Skeletal muscle satellite cell (primary cell): ENCODE data around the gene GPR34.
"Not testable (repeated sequence)": the region's sequence is repeated elsewhere in the genome, so short reads cannot be mapped to it uniquely, and the experiment has no call there.

Experiments used
- H3K27me3 ChIP-seq: 2 replicates; pipeline ENCODE4 v1.7.0; 2013; ENCODE audit warnings: low read length; ENCODE audit not compliant: control insufficient read depth, insufficient read depth
- H3K36me3 ChIP-seq: 2 replicates; pipeline ENCODE4 v1.7.0; 2013; ENCODE audit warnings: mild to moderate bottlenecking, control low read depth, low read length; ENCODE audit not compliant: insufficient read depth
- H3K4me1 ChIP-seq: 2 replicates; pipeline ENCODE4 v1.7.0; 2013; ENCODE audit warnings: low read length; ENCODE audit not compliant: control insufficient read depth, insufficient read depth
- H3K4me2 ChIP-seq: 2 replicates; pipeline ENCODE4 v1.7.0; 2013; ENCODE audit warnings: mild to moderate bottlenecking, low read length
- H3K4me3 ChIP-seq: 2 replicates; pipeline ENCODE4 v1.7.0; 2013; ENCODE audit warnings: low read length
- H3K9ac ChIP-seq: 2 replicates; pipeline ENCODE4 v1.7.0; 2013; ENCODE audit warnings: mild to moderate bottlenecking, low read depth, low read length, moderate library complexity
- H3K9me3 ChIP-seq: replicated peaks from 2 replicates; pipeline ENCODE4 v1.7.0; 2013; ENCODE audit warnings: mild to moderate bottlenecking, control low read depth, low read length

GPR34 gene

DNA sequence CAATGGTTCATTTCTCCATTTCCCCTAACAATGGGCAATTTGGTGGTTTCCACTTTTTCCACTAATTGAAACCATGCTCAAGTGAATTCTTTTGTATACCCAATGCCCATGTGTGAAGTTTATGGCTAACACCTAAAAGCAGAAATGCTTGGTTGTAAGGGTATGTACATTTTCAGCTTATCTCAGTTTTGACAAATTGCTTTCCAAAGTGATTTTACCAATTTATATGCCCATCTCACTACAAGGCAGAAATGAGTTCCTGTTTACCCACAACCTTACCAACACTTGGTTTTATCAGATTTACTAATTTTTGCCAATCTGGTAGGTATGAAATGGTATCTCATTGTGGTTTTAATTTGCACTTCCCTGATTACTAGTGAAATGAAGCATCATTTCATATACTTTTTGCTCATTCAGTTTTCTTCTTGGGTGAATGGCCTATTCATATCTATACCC, 14.8 kb downstream of the GPR34 start:
- Histone ChIP-seq H3K36me3 (no peaks in the 10 kb centered on the region), H3K4me3 (no peak overlapping the region), H3K4me2 (no peak overlapping the region), H3K4me1 (no peaks in the 10 kb centered on the region), H3K9me3 (no peaks in the 10 kb centered on the region), H3K27me3 (peaks cover 3% of the 10 kb centered on the region), H3K9ac (no peak overlapping the region)

- Histone ChIP-seq H3K36me3 (no peaks in the 10 kb centered on the region), H3K4me1 (no peaks in the 10 kb centered on the region), H3K9me3 (no peaks in the 10 kb centered on the region), H3K4me2 (no peak overlapping the region), H3K27me3 (peaks cover 3% of the 10 kb centered on the region), H3K4me3 (no peak overlapping the region), H3K9ac (no peak overlapping the region)
Measured at GRCh38 chrX:41705042-41705441, 16.3 kb downstream of the GPR34 start.

- H3K9me3 ChIP-seq: no peaks in the 10 kb centered on the region
- H3K4me3 ChIP-seq: no peak overlapping the region
- H3K27me3 ChIP-seq: peaks cover 3% of the 10 kb centered on the region
- no peaks in the 10 kb centered on the region for H3K4me1 ChIP-seq
- no peaks in the 10 kb centered on the region for H3K36me3 ChIP-seq
- H3K4me2 ChIP-seq: no peak overlapping the region
- H3K9ac ChIP-seq: no peak overlapping the region
Measured at GRCh38 chrX:41705680-41706374, 17.1 kb downstream of the GPR34 start.

DNA sequence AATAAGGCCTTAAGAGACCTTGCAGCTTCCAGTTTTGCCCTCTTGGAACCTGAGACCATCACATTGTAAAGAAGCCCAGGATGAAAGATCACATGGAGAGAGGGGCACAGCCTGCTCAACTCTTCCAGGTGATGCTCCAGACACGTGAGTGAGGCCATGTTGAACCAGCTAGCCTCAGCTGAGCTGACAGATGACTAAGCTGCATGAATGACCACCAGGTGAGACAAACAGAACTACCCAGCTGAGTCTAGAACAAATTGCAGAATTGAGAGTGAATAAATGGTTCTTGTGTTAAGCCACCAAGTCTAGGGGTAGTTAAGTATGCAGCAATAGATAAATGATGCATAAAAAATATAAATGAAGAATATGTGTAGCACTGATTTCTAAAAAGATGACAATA, 18.4 kb downstream of the GPR34 start:
- H3K27me3 ChIP-seq: peaks cover 5% of the 10 kb centered on the region
- no peak overlapping the region for H3K4me3 ChIP-seq
- H3K4me2 ChIP-seq: no peak overlapping the region
- no peak overlapping the region for H3K9ac ChIP-seq
- no peaks in the 10 kb centered on the region for H3K36me3 ChIP-seq
- H3K9me3 ChIP-seq: no peaks in the 10 kb centered on the region
- H3K4me1 ChIP-seq: no peaks in the 10 kb centered on the region

DNA sequence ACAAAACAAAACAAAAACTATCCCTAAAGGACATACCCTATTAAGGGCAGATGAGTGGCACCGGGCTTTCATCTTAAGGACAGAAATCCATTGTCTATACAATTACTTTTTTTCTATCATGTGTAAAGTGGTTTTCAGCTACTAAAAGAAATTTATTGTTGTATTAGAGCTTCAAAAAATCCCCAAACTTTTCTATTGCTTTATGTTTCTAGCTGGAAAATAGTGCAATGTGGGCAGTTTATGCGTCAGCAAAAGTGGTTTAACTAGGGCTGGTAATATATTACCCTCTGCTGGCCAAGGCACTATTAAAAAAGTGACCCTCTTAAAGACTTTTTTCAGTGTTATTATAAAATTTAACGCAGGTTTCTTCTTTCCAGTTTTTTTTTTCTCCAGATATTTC, 19.7 kb downstream of the GPR34 start:
- Histone ChIP-seq H3K9me3 (no peaks in the 10 kb centered on the region), H3K27me3 (peaks cover 5% of the 10 kb centered on the region), H3K4me1 (no peaks in the 10 kb centered on the region), H3K36me3 (no peaks in the 10 kb centered on the region), H3K4me3 (no peak overlapping the region), H3K4me2 (no peak overlapping the region), H3K9ac (no peak overlapping the region)

DNA sequence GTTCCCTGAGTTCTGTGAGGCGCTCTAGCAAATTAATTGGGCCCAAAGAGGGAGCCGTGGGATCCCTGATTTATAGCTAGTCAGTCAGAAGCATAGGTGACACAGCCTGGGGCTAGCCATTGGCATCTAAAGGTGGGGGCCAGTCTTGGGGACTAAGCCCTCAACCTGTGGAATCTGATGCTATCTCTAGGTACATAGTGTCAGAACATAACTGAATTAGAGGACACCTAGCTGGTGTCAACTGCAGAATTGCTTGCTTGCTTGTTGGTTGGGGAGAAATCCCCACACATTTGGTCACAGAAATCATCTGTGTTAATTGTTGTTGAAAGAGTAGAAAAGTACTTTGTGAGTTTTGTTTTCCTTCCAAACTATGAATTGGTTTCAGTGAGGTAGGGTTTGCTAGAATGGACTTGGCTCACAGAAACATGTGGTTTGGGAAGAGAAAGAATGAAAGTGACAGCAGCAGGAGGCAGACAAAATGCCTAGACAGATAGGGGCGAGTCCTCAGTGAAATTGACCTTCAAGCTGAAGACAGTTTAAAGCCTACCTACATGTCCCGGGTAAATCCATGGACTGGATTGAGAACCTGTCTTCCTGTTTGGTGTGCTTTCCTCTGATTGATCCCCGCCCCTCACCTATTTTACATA, 22.4 kb downstream of the GPR34 start:
- Histone ChIP-seq H3K4me1 (no peaks in the 10 kb centered on the region), H3K4me2 (no peak overlapping the region), H3K36me3 (no peaks in the 10 kb centered on the region), H3K9me3 (no peaks in the 10 kb centered on the region), H3K9ac (no peak overlapping the region), H3K27me3 (peaks cover 2% of the 10 kb centered on the region), H3K4me3 (no peak overlapping the region)

DNA sequence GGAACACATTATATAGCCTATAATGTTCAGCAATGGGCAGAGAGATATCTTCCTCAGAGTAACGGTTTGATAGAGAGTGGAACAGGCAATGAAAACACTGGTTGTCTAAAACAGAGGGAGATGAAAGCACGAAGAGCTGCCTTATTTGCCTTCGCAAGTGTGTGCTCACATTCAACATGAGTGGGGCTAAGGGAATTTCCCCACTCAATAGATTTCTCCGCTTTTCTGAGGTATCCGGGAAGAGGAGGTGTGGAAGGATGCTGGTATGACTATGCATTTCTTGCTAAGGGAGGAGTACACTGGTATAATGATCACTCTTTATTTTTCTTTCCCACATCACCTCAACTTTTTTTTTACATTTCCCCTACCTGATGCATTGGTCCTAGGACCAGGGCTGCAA, 27.4 kb downstream of the GPR34 start:
- Histone ChIP-seq H3K9me3 (peaks cover 3% of the 10 kb centered on the region), H3K4me3 (no peak overlapping the region), H3K27me3 (no peaks in the 10 kb centered on the region), H3K36me3 (no peaks in the 10 kb centered on the region), H3K4me1 (no peaks in the 10 kb centered on the region), H3K4me2 (no peak overlapping the region), H3K9ac (no peak overlapping the region)

- Histone ChIP-seq H3K27me3 (no peaks in the 10 kb centered on the region), H3K9me3 (peaks cover 3% of the 10 kb centered on the region), H3K9ac (no peak overlapping the region), H3K4me1 (no peaks in the 10 kb centered on the region), H3K36me3 (no peaks in the 10 kb centered on the region), H3K4me2 (no peak overlapping the region), H3K4me3 (no peak overlapping the region)
Measured at GRCh38 chrX:41716767-41717473, 28.1 kb downstream of the GPR34 start.

GRCh38 chrX:41718481-41719235, 29.9 kb downstream of the GPR34 start:
- H3K4me2 ChIP-seq: no peak overlapping the region
- H3K4me1 ChIP-seq: no peaks in the 10 kb centered on the region
- no peaks in the 10 kb centered on the region for H3K36me3 ChIP-seq
- no peak overlapping the region for H3K9ac ChIP-seq
- H3K4me3 ChIP-seq: no peak overlapping the region
- H3K9me3 ChIP-seq: peaks cover 3% of the 10 kb centered on the region
- no peaks in the 10 kb centered on the region for H3K27me3 ChIP-seq

- not testable (repeated sequence) for H3K36me3 ChIP-seq, H3K4me1 ChIP-seq, H3K27me3 ChIP-seq, H3K4me3 ChIP-seq, H3K9me3 ChIP-seq, H3K9ac ChIP-seq, H3K4me2 ChIP-seq
Measured at GRCh38 chrX:41719610-41720009, 30.8 kb downstream of the GPR34 start.

- Histone ChIP-seq H3K27me3 (no peaks in the 10 kb centered on the region), H3K4me2 (no peak overlapping the region), H3K9me3 (peaks cover 3% of the 10 kb centered on the region), H3K36me3 (no peaks in the 10 kb centered on the region), H3K4me1 (no peaks in the 10 kb centered on the region), H3K9ac (no peak overlapping the region), H3K4me3 (no peak overlapping the region)
Measured at GRCh38 chrX:41720125-41720779, 31.5 kb downstream of the GPR34 start.
